Tracheal epithelial cell (primary cell): ENCODE results near the gene CBX2. TPM values are rescaled to one million over a fixed set of nuclear protein-coding genes. Genes with fewer than 3 reads are reported as not detected.

Source experiments
- total RNA-seq: library from RNA; depleted of rRNA; stranded (reverse); fragments of >200 nt; gene quantifications from 2 replicates; pipeline ENCODE4 v1.2.1, GENCODE V29; 2014

Gene CBX2
- total RNA-seq: 0.64 and 0.96 TPM in 2 replicates

GRCh38 chr17:79777894-79778503 is at the start of gene CBX2:
Gene CBX2, plus strand, starts transcription at chr17:79778148. Its CDS starts 88 bp downstream, at chr17:79778236.

GRCh38 chr17:79730769-79731483 is 47.0 kb upstream of the CBX2 start, which contains the start of gene ENPP7:
Gene ENPP7, plus strand, starts transcription at chr17:79730943. Its CDS starts 197 bp downstream, at chr17:79731140.

GRCh38 chr17:79796763-79797491 is 19.0 kb downstream of the CBX2 start, which contains the start of gene CBX8:
Gene CBX8, minus strand, starts transcription at chr17:79797077. Its CDS starts 79 bp downstream, at chr17:79796998.

Other genes starting within 250 kb of the CBX2 start
- gene RBFOX3, start 167.1 kb upstream of the CBX2 start, total RNA-seq: not detected in 2 replicates
- gene ENPP7, start 47.2 kb upstream of the CBX2 start, total RNA-seq: not detected in 2 replicates
- 3.4 and 4.3 TPM in 2 replicates for gene CBX8, start 18.9 kb downstream of the CBX2 start, total RNA-seq
- 16.6 and 42.8 TPM in 2 replicates for gene CBX4, start 61.3 kb downstream of the CBX2 start, total RNA-seq